ENCODE results near the gene CDK19. TPM values are rescaled to one million over a fixed set of nuclear protein-coding genes. Genes with fewer than 3 reads are reported as not detected.
"Not testable (repeated sequence)": the region's sequence is repeated elsewhere in the genome, so short reads cannot be mapped to it uniquely, and the experiment has no call there.

Gene CDK19
- total RNA-seq, 4 donors from 2014 or later = 3.0 to 7.4 (median 6.3) TPM

DNA sequence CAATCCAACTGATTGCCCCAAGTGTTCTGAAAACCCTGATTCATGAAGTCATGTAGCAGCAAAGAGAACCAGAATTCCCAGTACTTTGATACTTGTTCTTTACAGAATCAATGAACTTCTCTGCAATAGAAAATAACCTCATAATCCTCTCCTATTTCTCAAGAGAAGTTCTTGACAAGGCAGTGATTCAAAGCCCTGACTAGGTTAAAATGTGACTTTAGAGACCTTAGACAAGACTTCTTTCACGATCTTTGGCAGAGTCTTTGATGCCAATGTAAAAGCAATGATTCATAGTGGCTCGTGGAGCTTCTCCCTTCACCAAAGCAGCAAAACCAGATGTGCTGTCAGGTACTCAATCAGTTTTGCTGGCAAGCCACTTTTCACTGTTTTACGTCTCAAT lies 95.2 kb downstream of the CDK19 start:
- H3K9me3 ChIP-seq = no peaks in the 10 kb centered on the region
- ATAC-seq = no peak
- H3K4me3 ChIP-seq = no peak overlapping the region
- intact Hi-C loops (cut with DNase I; ENCODE audit: low total_unique reads) (no loop called here), in situ Hi-C loops (cut with MboI; ENCODE audit: low sequenced_read_pairs in 4 of 4) (no loop called here)
- no peak for DNase-seq
- H3K27me3 ChIP-seq = no peaks in the 10 kb centered on the region
- no peak for TF ChIP-seq POLR2A (IDR thresholded peaks at IDR 0.05)
- TF ChIP-seq, protein P1, sequence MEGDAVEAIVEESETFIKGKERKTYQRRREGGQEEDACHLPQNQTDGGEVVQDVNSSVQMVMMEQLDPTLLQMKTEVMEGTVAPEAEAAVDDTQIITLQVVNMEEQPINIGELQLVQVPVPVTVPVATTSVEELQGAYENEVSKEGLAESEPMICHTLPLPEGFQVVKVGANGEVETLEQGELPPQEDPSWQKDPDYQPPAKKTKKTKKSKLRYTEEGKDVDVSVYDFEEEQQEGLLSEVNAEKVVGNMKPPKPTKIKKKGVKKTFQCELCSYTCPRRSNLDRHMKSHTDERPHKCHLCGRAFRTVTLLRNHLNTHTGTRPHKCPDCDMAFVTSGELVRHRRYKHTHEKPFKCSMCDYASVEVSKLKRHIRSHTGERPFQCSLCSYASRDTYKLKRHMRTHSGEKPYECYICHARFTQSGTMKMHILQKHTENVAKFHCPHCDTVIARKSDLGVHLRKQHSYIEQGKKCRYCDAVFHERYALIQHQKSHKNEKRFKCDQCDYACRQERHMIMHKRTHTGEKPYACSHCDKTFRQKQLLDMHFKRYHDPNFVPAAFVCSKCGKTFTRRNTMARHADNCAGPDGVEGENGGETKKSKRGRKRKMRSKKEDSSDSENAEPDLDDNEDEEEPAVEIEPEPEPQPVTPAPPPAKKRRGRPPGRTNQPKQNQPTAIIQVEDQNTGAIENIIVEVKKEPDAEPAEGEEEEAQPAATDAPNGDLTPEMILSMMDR (IDR thresholded peaks at IDR 0.05 in 4 of 5, conservative IDR thresholded peaks at IDR 0.05 in 1 of 5) = no peak
- H3K36me3 ChIP-seq = no peaks in the 10 kb centered on the region
- H3K4me1 ChIP-seq = no peaks in the 10 kb centered on the region
- no peak overlapping the region for H3K27ac ChIP-seq

DNA sequence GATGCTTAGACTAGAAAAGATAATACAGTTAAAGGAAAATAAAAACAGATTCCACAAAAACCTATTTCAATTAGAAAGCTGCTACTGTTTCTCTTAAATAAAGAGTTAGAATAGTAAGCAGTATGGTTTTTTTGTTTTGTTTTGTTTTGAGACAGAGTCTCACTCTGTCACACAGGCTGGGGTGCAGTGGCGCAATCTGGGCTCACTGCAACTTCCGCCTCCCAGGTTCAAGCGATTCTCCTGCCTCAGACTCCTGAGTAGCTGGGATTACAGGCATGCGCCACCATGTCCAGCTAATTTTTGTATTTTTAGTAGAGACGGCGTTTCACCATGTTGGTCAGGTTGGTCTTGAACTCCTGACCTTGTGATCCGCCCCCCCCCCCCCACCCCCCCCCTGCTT lies 95.7 kb downstream of the CDK19 start:
- H3K36me3 ChIP-seq; H3K27me3 ChIP-seq; in situ Hi-C loops (cut with MboI; ENCODE audit: low sequenced_read_pairs in 4 of 4); intact Hi-C loops (cut with DNase I; ENCODE audit: low total_unique reads); ATAC-seq; H3K27ac ChIP-seq; H3K9me3 ChIP-seq; H3K4me1 ChIP-seq; H3K4me3 ChIP-seq; DNase-seq: not testable (repeated sequence)

DNA sequence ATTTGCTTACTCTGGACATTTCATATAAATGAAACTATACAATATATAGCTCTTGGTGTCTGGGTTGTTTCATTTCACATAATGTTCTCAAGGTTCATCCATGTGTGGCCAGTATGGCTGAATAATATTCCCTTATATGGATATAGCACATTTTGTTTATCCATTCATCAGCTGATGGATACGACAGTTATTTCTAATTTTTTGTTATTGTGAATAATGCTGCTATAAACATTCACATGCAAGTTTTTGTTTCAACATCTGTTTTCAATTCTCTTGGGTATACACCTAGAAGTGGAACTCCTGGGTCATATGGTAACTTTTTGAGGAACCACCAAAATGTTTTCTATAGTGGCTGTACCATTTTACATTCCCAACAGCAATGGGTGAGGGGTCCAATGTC lies 101.1 kb downstream of the CDK19 start:
- H3K9me3 ChIP-seq = no peaks in the 10 kb centered on the region
- TF ChIP-seq, protein P1 (IDR thresholded peaks at IDR 0.05 in 4 of 5, conservative IDR thresholded peaks at IDR 0.05 in 1 of 5) = no peak
- TF ChIP-seq POLR2A (IDR thresholded peaks at IDR 0.05) = no peak
- no peaks in the 10 kb centered on the region for H3K36me3 ChIP-seq
- H3K27me3 ChIP-seq = no peaks in the 10 kb centered on the region
- intact Hi-C loops (cut with DNase I; ENCODE audit: low total_unique reads) (no loop called here), in situ Hi-C loops (cut with MboI; ENCODE audit: low sequenced_read_pairs in 4 of 4) (no loop called here)
- no peaks in the 10 kb centered on the region for H3K4me1 ChIP-seq
- no peak overlapping the region for H3K4me3 ChIP-seq
- no peak for ATAC-seq
- no peak for DNase-seq
- no peak overlapping the region for H3K27ac ChIP-seq

DNA sequence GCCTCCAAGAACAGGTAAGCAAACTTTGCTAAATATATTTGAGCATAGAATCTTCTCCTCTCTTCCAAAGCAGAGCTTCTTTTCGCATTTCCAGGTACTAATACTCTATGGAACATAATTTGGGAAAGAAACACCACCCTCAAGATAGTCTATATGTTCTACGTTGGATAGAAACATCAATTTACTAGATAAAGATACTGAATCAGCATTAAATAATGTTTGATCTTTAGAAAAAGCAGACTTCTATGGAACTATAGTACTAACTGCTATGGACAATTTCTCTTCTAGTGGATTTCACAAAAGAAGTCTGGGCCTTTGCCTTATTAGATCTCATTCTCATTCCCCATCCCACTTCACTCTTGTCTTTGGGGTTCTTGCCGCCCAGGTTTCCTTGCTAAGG lies 103.0 kb downstream of the CDK19 start:
- H3K4me1 ChIP-seq = no peaks in the 10 kb centered on the region
- no peak for ATAC-seq
- H3K27me3 ChIP-seq = no peaks in the 10 kb centered on the region
- H3K36me3 ChIP-seq = no peaks in the 10 kb centered on the region
- DNase-seq = no peak
- H3K4me3 ChIP-seq = no peak overlapping the region
- no peaks in the 10 kb centered on the region for H3K9me3 ChIP-seq
- in situ Hi-C loops (cut with MboI; ENCODE audit: low sequenced_read_pairs in 4 of 4) = no loop called here
- intact Hi-C loops (cut with DNase I; ENCODE audit: low total_unique reads) = no loop called here
- H3K27ac ChIP-seq = no peak overlapping the region
- TF ChIP-seq, protein P1 (IDR thresholded peaks at IDR 0.05 in 4 of 5, conservative IDR thresholded peaks at IDR 0.05 in 1 of 5) = no peak
- no peak for TF ChIP-seq POLR2A (IDR thresholded peaks at IDR 0.05)

DNA sequence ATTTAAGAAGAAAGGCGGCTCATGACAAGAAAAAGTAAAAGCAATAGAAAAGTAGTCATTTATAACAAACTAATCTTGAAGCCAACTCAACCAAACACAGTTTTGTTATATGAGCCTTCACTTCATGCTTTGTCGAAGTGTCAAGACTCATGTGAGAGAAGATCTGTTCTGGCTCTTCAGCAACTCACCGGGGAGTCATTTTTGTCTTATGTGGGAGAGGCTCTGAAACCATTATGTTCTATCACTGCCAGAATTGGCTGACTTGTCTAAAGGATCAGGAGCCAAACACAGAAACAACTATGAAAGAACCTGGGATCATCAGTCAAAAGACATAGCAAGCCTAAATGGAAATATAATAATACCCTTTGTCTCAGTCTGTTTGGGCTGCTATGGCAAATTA lies 105.2 kb downstream of the CDK19 start:
- Histone ChIP-seq H3K27ac (no peak overlapping the region), H3K4me3 (no peak overlapping the region), H3K4me1 (no peaks in the 10 kb centered on the region), H3K9me3 (no peaks in the 10 kb centered on the region), H3K27me3 (no peaks in the 10 kb centered on the region), H3K36me3 (no peaks in the 10 kb centered on the region)
- TF ChIP-seq POLR2A (IDR thresholded peaks at IDR 0.05) = no peak
- TF ChIP-seq, protein P1 (IDR thresholded peaks at IDR 0.05 in 4 of 5, conservative IDR thresholded peaks at IDR 0.05 in 1 of 5) = no peak
- intact Hi-C loops (cut with DNase I; ENCODE audit: low total_unique reads) = no loop called here
- no peak for ATAC-seq
- no peak for DNase-seq
- in situ Hi-C loops (cut with MboI; ENCODE audit: low sequenced_read_pairs in 4 of 4) = no loop called here
